ENCODE measurements around the gene HEG1.

HEG1 gene

DNA sequence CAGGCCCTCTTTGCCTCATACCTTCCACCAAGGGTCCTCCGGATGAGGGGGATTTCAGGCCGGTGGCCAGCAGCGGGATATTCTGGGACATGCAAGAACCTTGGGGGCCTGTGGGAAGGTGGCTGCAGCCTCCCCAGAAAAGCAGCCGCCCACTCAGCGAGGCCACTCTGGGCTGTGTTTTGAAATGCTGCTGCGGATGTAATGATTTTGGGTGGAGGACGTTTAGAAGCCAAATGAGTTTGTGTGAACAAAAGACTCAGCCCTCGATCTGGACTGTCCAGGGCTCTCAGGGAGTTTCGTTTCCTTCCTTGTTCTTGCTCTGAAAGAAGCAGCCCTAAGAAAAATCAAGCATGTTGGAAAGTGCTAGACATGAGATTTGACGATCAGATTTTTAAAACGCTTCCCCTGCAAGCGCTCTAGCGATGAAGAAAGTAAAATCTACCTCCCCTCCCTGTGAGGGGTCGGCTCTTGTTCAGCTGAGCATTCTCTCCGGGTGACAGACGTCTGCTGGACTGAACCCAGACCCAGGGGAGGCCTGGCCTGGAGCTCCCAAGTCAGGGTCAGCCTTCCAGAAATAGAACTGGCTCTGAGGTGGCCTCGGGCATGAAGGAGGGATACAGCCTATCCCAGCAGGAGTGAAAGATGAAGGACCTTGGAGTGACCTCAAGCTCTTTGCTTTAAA is 12.9 kb downstream of the HEG1 start:
- H3K27ac ChIP-seq: no peak overlapping the region
- TF ChIP-seq, protein P1, sequence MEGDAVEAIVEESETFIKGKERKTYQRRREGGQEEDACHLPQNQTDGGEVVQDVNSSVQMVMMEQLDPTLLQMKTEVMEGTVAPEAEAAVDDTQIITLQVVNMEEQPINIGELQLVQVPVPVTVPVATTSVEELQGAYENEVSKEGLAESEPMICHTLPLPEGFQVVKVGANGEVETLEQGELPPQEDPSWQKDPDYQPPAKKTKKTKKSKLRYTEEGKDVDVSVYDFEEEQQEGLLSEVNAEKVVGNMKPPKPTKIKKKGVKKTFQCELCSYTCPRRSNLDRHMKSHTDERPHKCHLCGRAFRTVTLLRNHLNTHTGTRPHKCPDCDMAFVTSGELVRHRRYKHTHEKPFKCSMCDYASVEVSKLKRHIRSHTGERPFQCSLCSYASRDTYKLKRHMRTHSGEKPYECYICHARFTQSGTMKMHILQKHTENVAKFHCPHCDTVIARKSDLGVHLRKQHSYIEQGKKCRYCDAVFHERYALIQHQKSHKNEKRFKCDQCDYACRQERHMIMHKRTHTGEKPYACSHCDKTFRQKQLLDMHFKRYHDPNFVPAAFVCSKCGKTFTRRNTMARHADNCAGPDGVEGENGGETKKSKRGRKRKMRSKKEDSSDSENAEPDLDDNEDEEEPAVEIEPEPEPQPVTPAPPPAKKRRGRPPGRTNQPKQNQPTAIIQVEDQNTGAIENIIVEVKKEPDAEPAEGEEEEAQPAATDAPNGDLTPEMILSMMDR (conservative IDR thresholded peaks at IDR 0.05): no peak
- no peak for TF ChIP-seq ZFX (IDR thresholded peaks at IDR 0.05)

DNA sequence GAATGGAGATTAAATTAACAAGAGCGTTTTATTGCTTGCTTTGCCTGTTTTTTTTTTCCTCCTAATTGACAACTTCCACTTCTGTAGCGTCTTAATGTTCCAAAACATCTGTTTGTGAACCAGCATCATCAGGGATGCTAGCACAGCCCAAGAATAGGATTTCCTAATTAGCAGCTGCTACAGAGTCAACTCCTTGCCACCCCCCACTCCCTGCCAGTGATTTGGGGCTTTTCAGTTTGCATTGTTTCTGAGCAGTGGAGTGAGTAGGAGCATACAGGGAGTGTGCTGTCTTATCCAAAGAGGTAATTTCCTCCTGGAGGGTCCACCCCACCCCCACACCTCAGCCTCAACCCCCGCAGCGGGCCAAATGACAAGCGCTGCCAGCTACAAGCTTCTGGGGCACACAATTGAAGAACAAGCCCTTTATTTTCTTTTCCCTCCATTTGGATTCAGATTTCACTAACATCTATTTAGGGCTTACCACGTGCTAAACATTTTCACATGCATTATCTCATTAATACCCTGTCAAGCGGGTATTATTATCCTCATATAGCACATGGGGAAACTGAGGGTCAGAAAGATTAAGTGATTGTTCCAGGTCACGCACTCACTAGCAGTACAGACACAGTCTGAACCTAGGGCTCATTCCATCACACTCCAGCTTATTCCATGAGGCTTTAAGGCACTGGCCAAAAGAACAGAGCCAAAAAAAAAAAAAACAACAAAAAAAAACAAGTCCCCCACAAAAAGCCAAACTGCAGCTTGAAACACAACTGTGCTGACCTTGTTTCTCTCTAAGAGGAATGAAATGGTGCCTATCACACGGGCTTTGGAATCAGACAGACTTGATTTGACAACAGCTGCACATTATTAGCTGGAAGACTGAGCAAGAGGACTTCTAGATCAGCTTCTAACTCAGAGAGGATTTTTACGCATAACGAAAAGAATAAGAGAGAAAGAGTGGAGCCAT is 16.4 kb downstream of the HEG1 start:
- TF ChIP-seq, protein P1 (conservative IDR thresholded peaks at IDR 0.05): no peak
- TF ChIP-seq ZFX (IDR thresholded peaks at IDR 0.05): no peak
- H3K27ac ChIP-seq: no peak overlapping the region

DNA sequence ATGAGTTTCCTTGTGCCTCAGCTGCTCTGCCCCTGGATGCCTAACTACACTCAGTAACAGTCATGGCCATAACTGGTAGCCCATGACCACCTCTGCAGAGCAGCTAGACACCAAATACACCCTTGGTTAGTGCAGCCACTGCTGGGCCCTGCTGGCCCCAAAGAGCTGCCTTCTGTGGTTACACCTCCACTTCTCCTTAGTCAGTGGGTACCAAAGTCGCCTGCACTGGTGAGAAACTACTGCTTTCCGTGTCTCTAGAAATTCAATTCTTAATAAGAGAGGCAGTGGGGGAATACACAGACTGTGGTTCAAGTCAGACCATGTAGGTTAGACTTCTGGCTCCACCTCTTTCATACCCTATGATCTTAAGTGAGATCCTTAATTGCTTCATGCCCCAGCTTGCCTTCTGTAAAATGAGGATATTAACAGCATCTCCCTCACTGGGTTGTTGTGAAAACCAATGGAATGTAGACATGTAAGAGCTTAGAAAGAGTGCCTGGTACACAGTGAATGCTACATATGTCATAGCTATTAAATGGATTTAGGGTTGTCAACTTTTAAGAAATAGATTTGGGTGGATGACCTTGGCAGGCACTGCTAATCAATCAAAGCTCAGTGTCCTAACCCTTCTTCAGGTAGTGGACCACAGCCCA is 18.2 kb downstream of the HEG1 start:
- TF ChIP-seq ZFX (IDR thresholded peaks at IDR 0.05): no peak
- H3K27ac ChIP-seq: no peak overlapping the region

DNA sequence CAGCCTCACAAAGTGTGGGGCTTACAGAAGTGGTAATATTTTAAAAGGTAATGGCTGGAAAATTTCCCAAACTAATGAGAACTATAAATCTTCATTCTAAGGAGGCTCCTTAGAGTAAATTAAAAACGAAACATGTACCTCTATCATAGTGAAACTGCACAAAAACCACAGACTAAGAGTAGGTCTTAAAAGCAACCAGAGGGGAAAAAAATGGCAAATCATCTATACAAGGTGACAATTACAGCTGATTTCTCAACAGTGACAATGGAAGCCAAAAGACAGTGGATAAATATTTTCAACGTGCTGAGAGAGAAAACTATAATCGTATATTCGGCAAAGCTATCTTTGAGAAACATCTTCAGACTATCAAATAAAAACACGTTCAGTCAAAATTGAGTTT is 20.6 kb downstream of the HEG1 start:
- TF ChIP-seq, protein P1 (conservative IDR thresholded peaks at IDR 0.05): no peak
- no peak for TF ChIP-seq ZFX (IDR thresholded peaks at IDR 0.05)

DNA sequence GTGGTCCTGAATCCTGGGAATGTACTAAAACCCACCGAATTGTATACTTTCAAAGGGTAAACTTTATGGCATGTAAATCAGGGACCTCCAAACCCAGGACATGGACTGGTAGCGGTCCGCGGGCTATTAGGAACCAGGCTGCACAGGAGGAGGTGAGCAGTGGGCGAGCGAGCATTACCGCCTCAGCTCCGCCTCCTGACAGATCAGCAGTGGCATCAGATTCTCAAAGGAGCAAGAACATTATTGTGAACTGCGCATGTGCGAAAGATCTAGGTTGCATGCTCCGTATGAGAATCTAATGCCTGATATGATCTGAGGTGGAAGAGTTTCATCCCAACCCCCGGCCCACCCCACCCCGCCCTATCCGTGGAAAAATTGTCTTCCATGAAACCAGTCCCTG is 22.2 kb downstream of the HEG1 start:
- H3K27ac ChIP-seq: no peak overlapping the region
- TF ChIP-seq, protein P1 (conservative IDR thresholded peaks at IDR 0.05): no peak
- TF ChIP-seq ZFX (IDR thresholded peaks at IDR 0.05): no peak

More for the DNA sequence above, 20.6 kb downstream of the HEG1 start:
- no peak overlapping the region for H3K27ac ChIP-seq

DNA sequence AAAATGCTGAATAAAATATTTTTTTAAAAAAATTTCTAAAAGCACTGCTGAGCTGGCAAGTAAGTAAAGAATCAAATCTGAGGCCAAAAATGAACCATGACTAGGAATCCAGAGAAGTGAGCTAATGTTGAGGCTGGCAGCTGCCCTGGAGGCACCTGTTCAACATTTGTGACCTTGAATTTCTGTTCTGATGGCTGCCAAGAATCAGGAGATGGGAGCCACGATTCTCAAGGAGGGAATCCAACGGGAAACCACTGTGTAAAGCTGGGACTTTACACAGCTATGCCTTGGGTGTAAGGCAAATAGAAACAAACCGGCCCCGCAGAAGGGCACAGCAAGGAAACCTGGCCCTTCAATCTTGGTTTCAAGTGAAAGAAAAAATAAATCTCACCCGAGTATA is 22.7 kb downstream of the HEG1 start:
- H3K27ac ChIP-seq: no peak overlapping the region

DNA sequence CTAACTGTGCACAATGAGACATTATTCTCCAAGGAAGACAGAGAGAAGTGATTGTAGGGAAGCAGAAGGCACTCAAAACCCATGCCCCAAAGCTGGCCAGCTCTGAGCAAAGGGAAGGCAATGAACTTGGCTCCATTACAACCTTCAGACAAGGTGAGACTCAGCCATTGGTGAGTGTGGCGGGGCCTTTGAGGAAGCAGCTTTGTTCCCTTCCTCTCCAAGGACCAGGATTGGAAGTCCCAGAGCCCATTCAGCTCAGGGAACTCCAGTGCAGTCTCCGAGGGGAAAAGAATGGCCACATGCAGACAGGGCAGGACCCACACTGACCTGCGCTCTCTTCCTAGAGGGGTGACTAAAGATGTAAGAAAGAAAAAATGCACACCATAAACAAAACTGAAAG is 23.1 kb downstream of the HEG1 start:
- H3K27ac ChIP-seq: no peak overlapping the region

More for the DNA sequence above, 22.7 kb downstream of the HEG1 start:
- TF ChIP-seq, protein P1 (conservative IDR thresholded peaks at IDR 0.05): no peak
- no peak for TF ChIP-seq ZFX (IDR thresholded peaks at IDR 0.05)

More for the DNA sequence above, 23.1 kb downstream of the HEG1 start:
- TF ChIP-seq ZFX (IDR thresholded peaks at IDR 0.05): no peak
- TF ChIP-seq, protein P1 (conservative IDR thresholded peaks at IDR 0.05): no peak

All from C4-2B (cell line).